ENCODE results near the gene SCD.
"Not testable (repeated sequence)": the region's sequence is repeated elsewhere in the genome, so short reads cannot be mapped to it uniquely, and the experiment has no call there.

Gene SCD

GRCh38 chr10:100362570-100363496 is 15.8 kb downstream of the SCD start:
- DNase-seq (ENCODE audit: low read depth): no peak

GRCh38 chr10:100364175-100364574 is 17.1 kb downstream of the SCD start:
- no peak for DNase-seq (ENCODE audit: low read depth)

- DNase-seq (ENCODE audit: low read depth): peak; percentile 51
These were observed 17.8 kb downstream of the SCD start for GRCh38 chr10:100364735-100365391.

- no peak for DNase-seq (ENCODE audit: low read depth)
These were observed 21.7 kb downstream of the SCD start for GRCh38 chr10:100368721-100369120.

GRCh38 chr10:100370714-100371481 is 23.9 kb downstream of the SCD start:
- peak; percentile 71 for DNase-seq (ENCODE audit: low read depth)

GRCh38 chr10:100371482-100372027 is 24.5 kb downstream of the SCD start:
- no peak for DNase-seq (ENCODE audit: low read depth)

GRCh38 chr10:100372415-100373297 is 25.6 kb downstream of the SCD start:
- DNase-seq (ENCODE audit: low read depth): no peak

GRCh38 chr10:100373298-100374199 is 26.5 kb downstream of the SCD start:
- peak; percentile 99 for DNase-seq (ENCODE audit: low read depth)

- no peak for DNase-seq (ENCODE audit: low read depth)
These were observed 27.2 kb downstream of the SCD start for GRCh38 chr10:100374200-100374655.

- not testable (repeated sequence) for DNase-seq (ENCODE audit: low read depth)
These were observed 27.8 kb downstream of the SCD start for GRCh38 chr10:100374677-100375353.

- DNase-seq (ENCODE audit: low read depth): not testable (repeated sequence)
These were observed 29.6 kb downstream of the SCD start for GRCh38 chr10:100376656-100377055.

- DNase-seq (ENCODE audit: low read depth): no peak
These were observed 30.8 kb downstream of the SCD start for GRCh38 chr10:100377830-100378229.

- no peak for DNase-seq (ENCODE audit: low read depth)
These were observed 33.4 kb downstream of the SCD start for GRCh38 chr10:100380400-100380799.

- no peak for DNase-seq (ENCODE audit: low read depth)
These were observed 35.5 kb downstream of the SCD start for GRCh38 chr10:100382553-100382952.

GRCh38 chr10:100383251-100383650 is 36.2 kb downstream of the SCD start:
- DNase-seq (ENCODE audit: low read depth): no peak

GRCh38 chr10:100391163-100392002 is 44.4 kb downstream of the SCD start:
- no peak for DNase-seq (ENCODE audit: low read depth)

- DNase-seq (ENCODE audit: low read depth): no peak
These were observed 45.6 kb downstream of the SCD start for GRCh38 chr10:100392686-100393003.

- no peak for DNase-seq (ENCODE audit: low read depth)
These were observed 48.6 kb downstream of the SCD start for GRCh38 chr10:100395626-100396025.

- DNase-seq (ENCODE audit: low read depth): no peak
These were observed 49.6 kb downstream of the SCD start for GRCh38 chr10:100396605-100397004.
